ENCODE results near the gene NDFIP2. TPM values are rescaled to one million over a fixed set of nuclear protein-coding genes. Genes with fewer than 3 reads are reported as not detected.

Gene NDFIP2
- total RNA-seq, 4 donors from 2014 or later, result 19.4 to 31.3 (median 23.7) TPM

DNA sequence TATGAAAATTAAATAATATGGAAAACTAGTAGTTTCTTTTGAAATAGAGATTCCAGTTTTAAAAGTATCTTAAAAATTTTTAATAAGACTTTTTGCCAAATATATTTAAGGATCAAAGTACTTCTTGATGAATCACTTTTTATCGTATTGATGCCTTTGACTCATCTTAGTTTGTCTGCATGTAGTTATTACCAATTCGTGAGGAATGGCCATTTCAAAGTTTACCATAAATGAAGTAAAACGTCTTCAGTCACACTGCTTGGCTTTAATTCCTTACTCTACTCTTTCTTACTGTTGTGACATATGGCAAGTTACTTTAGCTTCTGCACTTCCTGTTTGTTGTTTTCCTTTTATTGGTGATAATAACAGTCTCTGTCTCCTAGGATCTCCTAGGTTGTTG is 38.3 kb downstream of the NDFIP2 start:
- no peak for DNase-seq
- no peak overlapping the region for H3K4me3 ChIP-seq (replicated peaks in 1 of 3)
- no peak for TF ChIP-seq POLR2A (IDR thresholded peaks at IDR 0.05)
- TF ChIP-seq, protein P1, sequence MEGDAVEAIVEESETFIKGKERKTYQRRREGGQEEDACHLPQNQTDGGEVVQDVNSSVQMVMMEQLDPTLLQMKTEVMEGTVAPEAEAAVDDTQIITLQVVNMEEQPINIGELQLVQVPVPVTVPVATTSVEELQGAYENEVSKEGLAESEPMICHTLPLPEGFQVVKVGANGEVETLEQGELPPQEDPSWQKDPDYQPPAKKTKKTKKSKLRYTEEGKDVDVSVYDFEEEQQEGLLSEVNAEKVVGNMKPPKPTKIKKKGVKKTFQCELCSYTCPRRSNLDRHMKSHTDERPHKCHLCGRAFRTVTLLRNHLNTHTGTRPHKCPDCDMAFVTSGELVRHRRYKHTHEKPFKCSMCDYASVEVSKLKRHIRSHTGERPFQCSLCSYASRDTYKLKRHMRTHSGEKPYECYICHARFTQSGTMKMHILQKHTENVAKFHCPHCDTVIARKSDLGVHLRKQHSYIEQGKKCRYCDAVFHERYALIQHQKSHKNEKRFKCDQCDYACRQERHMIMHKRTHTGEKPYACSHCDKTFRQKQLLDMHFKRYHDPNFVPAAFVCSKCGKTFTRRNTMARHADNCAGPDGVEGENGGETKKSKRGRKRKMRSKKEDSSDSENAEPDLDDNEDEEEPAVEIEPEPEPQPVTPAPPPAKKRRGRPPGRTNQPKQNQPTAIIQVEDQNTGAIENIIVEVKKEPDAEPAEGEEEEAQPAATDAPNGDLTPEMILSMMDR (IDR thresholded peaks at IDR 0.05), result no peak
- no peaks in the 10 kb centered on the region for H3K27me3 ChIP-seq
- WGBS, 2 donors, result 92% methylated on average over 3 of the region's 3 CpGs
- intact Hi-C loops (cut with DNase I), result no loop called here
- H3K27ac ChIP-seq, result no peak overlapping the region
- H3K9me3 ChIP-seq, result no peaks in the 10 kb centered on the region
- H3K36me3 ChIP-seq, result peaks cover 0 to 3% of the 10 kb centered on the region in 2 donors
- no peaks in the 10 kb centered on the region for H3K4me1 ChIP-seq

DNA sequence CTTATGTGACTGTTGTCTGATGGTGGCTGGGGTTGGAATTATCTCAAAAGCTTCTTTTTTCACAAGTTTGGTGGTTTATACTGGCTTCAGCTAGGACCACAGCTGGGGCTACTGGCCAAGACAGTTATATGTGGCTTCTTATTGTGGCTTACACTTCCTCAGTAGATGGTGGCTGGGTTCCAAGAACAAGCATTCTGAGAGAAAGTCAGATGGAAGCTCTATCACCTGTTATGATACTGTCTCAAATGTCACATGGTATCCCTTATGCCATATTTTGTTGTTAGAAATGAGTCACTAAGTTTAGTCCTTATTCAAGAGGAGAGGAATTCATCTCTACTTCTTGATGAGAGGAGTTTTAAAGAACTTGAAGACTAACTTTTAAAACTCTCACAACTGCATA is 41.6 kb downstream of the NDFIP2 start:
- Histone ChIP-seq H3K9me3 (no peaks in the 10 kb centered on the region), H3K27me3 (no peaks in the 10 kb centered on the region)

DNA sequence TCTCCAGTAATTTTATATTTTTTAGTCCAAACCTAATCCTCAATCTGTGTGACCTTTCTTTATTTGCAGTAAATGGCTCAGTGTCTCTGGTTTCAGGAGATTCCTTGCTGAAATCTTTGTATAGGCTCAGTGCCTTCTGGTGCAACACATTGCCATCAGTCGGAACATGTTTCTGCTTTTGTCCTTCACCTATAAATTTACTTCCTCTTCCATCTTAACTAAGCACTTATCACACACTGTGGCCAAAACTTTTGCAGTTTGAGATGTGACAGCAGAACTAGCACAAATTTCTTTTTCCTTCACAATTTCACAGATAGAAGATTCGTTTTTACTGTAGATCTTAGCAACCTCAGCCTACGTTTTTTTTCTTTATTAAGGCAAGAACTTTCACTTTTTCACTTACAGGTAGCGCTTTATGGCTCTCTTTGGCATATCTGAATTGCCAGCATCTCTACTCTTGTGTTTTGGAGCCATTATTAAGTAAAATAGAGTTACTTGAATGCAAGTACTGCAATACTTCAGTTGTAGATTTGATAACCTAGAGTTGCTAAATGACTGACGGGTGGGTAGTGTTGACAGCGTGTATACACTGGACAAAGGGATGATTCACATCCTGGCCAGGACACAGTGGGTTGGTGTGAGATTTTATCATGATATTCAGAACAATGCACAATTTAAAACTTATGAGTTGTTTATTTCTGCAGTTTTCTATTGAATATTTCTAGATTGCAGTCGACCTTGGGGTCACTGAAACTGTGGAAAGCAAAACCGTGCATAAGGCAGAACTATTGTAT is 44.3 kb downstream of the NDFIP2 start:
- TF ChIP-seq, protein P1 (IDR thresholded peaks at IDR 0.05), result no peak
- no peak for TF ChIP-seq POLR2A (IDR thresholded peaks at IDR 0.05)
- intact Hi-C loops (cut with DNase I), result no loop called here

More for the DNA sequence above, 41.6 kb downstream of the NDFIP2 start:
- intact Hi-C loops (cut with DNase I), result no loop called here
- DNase-seq, result no peak
- TF ChIP-seq POLR2A (IDR thresholded peaks at IDR 0.05), result no peak
- TF ChIP-seq, protein P1 (IDR thresholded peaks at IDR 0.05), result no peak
- Histone ChIP-seq H3K4me1 (no peaks in the 10 kb centered on the region), H3K36me3 (peaks cover 0 to 3% of the 10 kb centered on the region in 2 donors), H3K27ac (no peak overlapping the region), H3K4me3 (replicated peaks in 1 of 3) (no peak overlapping the region)

DNA sequence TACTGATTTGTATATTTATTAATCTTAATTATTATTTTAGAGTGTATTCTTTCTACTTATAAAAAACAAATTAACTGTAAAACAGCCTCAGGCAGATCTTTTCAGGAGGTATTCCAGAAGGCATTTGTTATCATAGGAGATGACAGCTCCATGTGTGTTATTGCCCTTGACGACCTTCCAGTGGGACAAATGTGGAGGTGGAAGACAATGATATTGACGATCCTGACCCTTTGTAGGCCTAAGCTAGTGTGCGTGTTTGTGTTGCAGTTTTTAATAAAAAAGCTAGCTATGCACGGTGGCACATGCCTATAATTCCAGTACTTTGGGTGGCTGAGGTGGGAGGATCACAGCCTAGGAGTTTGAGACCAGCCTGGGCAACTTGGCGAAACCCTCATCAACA is 46.7 kb downstream of the NDFIP2 start:
- Histone ChIP-seq H3K9me3 (no peaks in the 10 kb centered on the region), H3K27me3 (no peaks in the 10 kb centered on the region), H3K4me1 (no peaks in the 10 kb centered on the region), H3K27ac (no peak overlapping the region), H3K4me3 (replicated peaks in 1 of 3) (no peak overlapping the region), H3K36me3 (no peaks in the 10 kb centered on the region)
- no peak for DNase-seq
- WGBS, 2 donors, result 87 to 92% methylated on average over 5 of the region's 5 CpGs
- TF ChIP-seq POLR2A (IDR thresholded peaks at IDR 0.05), result no peak
- TF ChIP-seq, protein P1 (IDR thresholded peaks at IDR 0.05), result no peak
- intact Hi-C loops (cut with DNase I), result no loop called here

More for the DNA sequence above, 44.3 kb downstream of the NDFIP2 start:
- 76 to 85% methylated on average over 8 of the region's 8 CpGs for WGBS, 2 donors
- no peaks in the 10 kb centered on the region for H3K4me1 ChIP-seq
- no peak overlapping the region for H3K4me3 ChIP-seq (replicated peaks in 1 of 3)
- H3K9me3 ChIP-seq, result no peaks in the 10 kb centered on the region
- peaks cover 0 to 3% of the 10 kb centered on the region in 2 donors for H3K36me3 ChIP-seq
- no peak overlapping the region for H3K27ac ChIP-seq
- no peak for DNase-seq
- H3K27me3 ChIP-seq, result no peaks in the 10 kb centered on the region

DNA sequence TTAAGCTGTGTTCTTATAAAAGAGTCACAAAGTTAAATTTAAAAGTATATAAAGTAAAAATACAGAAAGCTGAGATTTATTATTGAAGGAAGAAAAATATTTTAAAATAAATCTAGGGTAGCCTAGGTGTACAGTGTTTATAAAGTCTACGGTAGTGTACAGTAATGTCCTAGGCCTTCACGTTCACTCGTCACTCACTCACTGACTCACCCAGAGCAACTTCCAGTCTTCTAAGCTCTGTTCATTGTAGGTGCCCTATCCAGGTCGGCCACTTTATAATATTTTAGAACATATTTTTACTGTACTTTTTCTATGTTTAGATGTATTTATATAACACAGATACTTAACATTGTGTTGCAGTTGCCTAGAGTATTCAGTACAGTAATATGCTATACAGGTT is 47.4 kb downstream of the NDFIP2 start:
- Histone ChIP-seq H3K27ac (no peak overlapping the region), H3K27me3 (no peaks in the 10 kb centered on the region), H3K4me3 (replicated peaks in 1 of 3) (no peak overlapping the region), H3K9me3 (no peaks in the 10 kb centered on the region), H3K4me1 (no peaks in the 10 kb centered on the region), H3K36me3 (no peaks in the 10 kb centered on the region)
- WGBS, 2 donors, result 94% methylated on average over 4 of the region's 4 CpGs
- intact Hi-C loops (cut with DNase I), result no loop called here
- TF ChIP-seq, protein P1 (IDR thresholded peaks at IDR 0.05), result no peak
- TF ChIP-seq POLR2A (IDR thresholded peaks at IDR 0.05), result no peak
- DNase-seq, result no peak
